GM21619 (cell line): ENCODE measurements around the gene MYLIP.
"Not testable (repeated sequence)": the region's sequence is repeated elsewhere in the genome, so short reads cannot be mapped to it uniquely, and the experiment has no call there.

ENCODE experiments used
- ATAC-seq: cut with Tn5 transposase; IDR thresholded peaks from one replicate; pipeline ENCODE4 v1.9.1; 2021; ENCODE audit not compliant: unreplicated experiment

Gene MYLIP

GRCh38 chr6:16168858-16169257 is 40.0 kb downstream of the MYLIP start:
- peak; percentile 52 for ATAC-seq

DNA sequence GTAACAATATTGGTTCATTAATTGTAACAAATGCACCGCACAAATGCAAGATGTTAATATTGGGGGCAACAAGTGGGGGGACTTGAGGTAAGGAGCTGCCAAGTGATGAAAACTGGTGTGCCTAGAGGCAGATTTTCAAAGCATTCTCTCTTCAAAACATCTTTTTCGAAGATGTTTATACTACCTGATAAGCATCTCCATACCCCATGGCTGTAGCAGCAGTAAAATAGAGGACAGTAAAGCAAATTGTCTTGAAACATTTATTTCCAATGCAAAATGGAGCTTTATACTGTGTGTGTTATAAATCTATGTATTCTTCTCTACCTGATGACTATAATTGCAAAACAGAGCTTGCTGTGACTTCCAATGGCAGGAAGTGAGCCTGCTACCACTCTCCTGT is 42.5 kb downstream of the MYLIP start:
- ATAC-seq = no peak

- no peak for ATAC-seq
These were observed 44.5 kb downstream of the MYLIP start for GRCh38 chr6:16173167-16173940.

- ATAC-seq = no peak
These were observed 45.7 kb downstream of the MYLIP start for GRCh38 chr6:16174416-16175078.

GRCh38 chr6:16176600-16176999 is 47.7 kb downstream of the MYLIP start:
- ATAC-seq = not testable (repeated sequence)

GRCh38 chr6:16177881-16178280 is 49.0 kb downstream of the MYLIP start:
- ATAC-seq = no peak

DNA sequence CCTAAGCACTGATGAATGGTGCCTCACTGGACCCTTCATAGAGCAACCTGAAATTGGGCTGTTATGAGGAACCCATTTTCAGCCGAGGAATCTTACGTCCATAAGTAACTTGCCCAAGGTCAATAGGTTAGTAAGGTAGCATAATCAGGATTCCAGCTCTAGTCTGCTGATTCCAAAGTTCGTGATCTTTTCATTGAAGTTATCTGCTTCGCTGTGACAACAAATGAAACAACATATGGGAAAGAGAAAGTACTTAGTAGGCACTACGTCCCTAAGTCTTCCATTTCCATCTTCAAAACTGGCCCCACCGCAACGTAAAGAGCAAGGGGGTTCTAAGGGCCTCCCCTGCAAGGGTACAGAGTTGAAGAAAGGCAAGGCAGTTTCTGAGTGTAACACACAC is 49.5 kb downstream of the MYLIP start:
- no peak for ATAC-seq

DNA sequence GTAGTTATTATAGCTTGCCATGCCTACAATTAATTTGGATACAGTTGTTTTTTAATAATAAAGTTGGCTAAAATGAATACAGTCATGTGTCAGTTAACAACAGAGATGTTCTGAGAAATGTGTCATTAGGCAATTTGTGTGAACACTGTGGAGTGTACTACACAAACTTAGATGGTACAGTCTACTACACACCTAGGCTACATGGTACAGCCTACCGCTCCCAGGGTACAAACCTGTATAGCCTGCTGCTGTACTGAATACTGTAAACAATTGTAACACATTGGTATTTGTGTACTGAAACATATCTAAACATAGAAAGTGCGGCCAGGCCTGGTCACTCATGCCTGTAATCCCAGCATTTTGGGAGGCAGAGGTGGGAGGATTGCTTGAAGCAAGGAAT is 50.2 kb downstream of the MYLIP start:
- no peak for ATAC-seq

- ATAC-seq = no peak
These were observed 51.1 kb downstream of the MYLIP start for GRCh38 chr6:16179970-16180431.

- ATAC-seq = no peak
These were observed 52.0 kb downstream of the MYLIP start for GRCh38 chr6:16180696-16181438.

DNA sequence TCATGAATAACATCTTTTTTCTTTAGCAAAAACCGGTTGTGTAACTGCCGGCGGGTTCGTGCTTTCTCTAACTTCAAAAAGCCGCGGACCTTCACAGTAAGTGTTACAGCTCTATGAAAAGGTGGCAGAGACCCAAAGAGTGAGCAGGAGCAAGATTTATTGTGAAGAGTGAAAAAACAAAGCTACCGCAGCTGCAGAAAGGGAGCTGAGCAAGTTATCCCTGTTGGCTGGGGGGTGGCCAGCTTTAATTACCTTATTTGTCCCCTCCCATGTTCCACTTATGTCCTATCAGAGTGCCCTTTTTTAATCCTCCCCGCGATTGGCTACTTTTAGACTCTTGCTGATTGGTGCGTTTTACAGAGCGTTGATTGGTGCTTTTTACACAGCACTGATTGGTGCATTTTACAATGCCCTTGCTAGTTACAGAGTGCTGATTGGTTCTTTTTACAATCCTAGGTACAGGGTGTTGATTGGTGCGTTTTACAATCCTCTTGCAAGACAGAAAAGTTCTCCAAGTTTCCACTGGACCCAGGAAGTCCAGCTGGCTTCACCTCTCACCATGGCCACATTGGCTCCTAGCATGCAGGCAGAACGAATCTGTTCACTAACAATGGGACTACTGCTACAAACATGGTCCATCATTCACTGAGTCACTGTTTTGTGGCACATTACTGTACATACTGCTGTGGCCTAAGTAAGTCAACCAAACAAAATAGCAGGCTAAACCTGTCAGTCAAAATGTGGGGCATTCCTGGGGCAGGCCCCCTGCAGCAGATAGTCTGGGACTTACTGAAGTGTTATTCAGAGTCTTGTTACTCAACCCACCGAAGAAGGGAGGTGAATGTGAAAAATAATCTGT is 52.8 kb downstream of the MYLIP start:
- ATAC-seq = no peak

GRCh38 chr6:16183187-16183664 is 54.3 kb downstream of the MYLIP start:
- ATAC-seq = no peak

- no peak for ATAC-seq
These were observed 55.2 kb downstream of the MYLIP start for GRCh38 chr6:16184129-16184528.

GRCh38 chr6:16184551-16184950 is 55.7 kb downstream of the MYLIP start:
- no peak for ATAC-seq

- ATAC-seq = no peak
These were observed 58.3 kb downstream of the MYLIP start for GRCh38 chr6:16187176-16187575.

DNA sequence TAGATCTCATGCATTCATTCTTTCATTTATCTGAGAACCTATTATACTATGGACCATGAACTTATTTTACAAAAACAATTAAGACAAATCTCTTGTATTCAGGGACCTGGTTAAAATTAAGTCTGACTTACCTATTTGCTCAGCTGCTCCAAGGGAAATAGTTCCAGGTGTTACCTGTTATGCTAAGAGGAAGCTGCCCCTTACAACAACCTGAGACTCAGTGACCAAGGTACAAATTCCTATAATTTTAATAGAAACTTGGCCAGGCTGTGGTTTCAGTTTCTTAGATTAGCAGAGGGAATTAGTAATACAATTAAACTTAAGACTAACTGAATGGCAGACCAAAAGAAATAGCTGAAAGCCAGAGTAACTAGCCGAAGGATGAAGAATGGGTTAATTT is 61.3 kb downstream of the MYLIP start:
- no peak for ATAC-seq

DNA sequence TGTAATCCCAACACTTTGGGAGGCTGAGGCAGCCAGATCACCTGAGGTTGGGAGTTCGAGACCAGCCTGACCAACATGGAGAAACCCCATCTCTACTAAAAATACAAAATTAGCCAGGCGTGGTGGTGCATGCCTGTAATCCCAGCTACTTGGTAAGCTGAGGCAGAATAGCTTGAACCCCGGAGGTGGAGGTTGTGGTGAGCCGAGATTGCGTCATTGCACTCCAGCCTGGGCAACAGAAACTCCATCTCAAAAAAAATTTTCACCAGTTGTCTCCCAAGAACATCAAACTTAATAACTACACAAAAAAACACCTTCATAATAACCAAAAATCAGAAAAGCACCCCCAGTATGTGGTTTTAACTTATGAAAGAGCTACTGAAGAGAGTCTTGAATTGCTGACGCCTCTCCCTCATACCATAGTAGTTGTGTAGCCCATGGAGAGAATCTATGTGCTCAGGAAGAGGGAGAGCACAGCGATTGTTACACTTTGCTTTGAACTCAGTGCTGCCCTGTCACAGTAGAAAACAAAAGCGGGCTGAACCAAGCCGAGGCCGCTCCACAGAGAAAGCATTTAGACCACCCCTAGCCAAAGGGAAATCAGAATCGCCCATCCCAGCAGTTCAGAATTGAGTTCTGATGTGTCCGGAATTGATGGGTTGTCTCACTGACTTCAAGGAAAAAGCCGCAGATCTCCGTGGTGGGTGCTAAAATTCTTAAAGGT is 67.5 kb downstream of the MYLIP start:
- no peak for ATAC-seq

DNA sequence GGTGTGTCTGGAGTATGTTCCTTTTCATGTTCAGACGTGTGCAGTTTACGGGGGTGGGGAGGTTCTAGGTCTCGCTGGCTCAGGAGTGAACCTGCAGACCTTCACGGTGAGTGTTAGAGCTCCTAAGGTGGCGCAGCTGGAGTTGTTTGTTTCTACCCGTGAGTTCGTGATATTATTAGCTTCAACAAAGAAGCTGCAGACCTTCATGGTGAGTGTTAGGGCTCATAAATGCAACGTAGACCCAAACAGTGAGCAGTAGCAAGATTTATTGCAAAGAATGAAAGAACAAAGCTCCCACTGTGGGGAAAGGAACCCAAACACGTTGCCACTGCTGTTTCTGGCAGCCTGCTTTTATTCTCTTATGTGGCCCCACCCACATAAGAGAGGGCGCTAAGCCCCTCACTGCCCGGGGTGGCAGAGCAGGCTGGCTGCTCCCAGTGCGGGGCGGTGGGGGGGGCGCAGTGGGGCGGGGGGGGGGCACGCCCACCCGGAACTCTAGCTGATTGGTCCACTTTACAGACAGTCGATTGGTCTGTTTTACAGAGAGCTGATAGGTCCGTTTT is 68.2 kb downstream of the MYLIP start:
- no peak for ATAC-seq
